NB4 (cell line): ENCODE data around the gene FGF11.

ENCODE experiments used
- CTCF ChIP-seq: IDR thresholded peaks from one replicate; pipeline ENCODE4 v1.5.1; 2012; ENCODE audit warnings: low read depth, low read length
- MYC ChIP-seq: IDR thresholded peaks from 2 replicates; pipeline ENCODE4 v1.6.1; 2011; ENCODE audit warnings: low read depth, low read length
- POLR2A ChIP-seq: IDR thresholded peaks from 2 replicates; pipeline ENCODE4 v1.6.1; 2011; ENCODE audit warnings: mild to moderate bottlenecking; ENCODE audit not compliant: insufficient read length; ENCODE audit errors: extremely low read depth

- TF ChIP-seq CTCF (no peak), POLR2A (no peak), MYC (no peak)
Observed at GRCh38 chr17:7389924-7390910, 49.1 kb upstream of the FGF11 start.
